Activated T-cell treated with anti-CD3 and anti-CD28 coated beads, Interleukin-2, amount 50 U/mL, for 1 hour (primary cell): Measurements from ENCODE around the gene KCNK10.
"Not testable (repeated sequence)": the region's sequence is repeated elsewhere in the genome, so short reads cannot be mapped to it uniquely, and the experiment has no call there.

Experiments
- DNase-seq: peaks from one replicate; pipeline ENCODE4 v3.0.0-alpha.2; 2020

The KCNK10 gene

DNA sequence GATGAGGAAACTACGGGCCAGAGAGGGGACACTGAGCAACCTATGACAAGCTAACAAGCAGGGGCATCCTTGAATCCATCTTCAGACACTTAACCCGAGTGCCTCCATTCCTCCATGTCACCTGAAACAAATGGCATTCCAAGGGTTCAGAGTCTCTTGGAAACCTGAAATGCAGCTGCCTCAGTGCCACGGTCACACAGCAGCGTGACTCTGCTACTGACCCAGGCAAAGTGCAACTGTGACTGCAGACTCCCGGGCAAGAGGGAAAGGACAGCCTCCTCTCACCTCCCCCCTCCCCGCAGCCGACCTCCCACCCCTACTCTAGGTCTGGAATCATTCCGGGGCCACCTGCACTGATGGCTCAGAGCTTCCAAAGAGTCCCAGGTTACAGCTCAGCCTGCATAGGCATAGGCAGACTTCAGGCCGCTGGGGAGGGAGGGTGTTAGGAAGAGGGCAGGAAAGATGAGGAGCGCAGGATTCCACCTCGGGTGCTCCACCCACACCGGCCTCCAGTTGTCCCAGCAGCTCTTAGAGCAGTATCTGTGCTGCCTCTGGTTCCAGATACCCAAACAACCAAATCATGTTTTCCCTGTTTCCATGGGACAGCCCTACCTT, 53.2 kb downstream of the KCNK10 start:
- DNase-seq, result no peak

DNA sequence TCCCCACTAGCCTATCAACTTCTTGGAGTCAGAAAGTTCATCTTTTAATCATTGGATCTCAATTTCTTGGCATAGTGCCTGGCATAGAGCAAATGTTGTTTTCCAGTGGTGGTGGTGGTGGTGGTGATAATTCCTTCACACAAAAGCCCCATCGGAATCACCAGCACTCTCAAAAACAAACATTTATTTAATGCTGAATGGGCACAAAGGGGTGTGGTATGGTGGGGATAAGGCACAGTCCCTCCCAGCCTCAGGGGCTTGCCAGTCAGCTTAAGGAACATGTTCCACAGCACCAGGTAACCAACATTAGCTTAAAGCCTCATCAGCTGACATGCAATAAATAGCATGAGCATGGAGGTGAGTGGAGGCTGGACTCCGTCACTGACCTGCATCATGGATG, 56.6 kb downstream of the KCNK10 start:
- DNase-seq, result no peak

- no peak for DNase-seq
These were observed 59.0 kb downstream of the KCNK10 start for GRCh38 chr14:88264116-88264515.

- not testable (repeated sequence) for DNase-seq
These were observed 61.8 kb downstream of the KCNK10 start for GRCh38 chr14:88261302-88261701.

- no peak for DNase-seq
These were observed 65.0 kb downstream of the KCNK10 start for GRCh38 chr14:88258021-88258420.

DNA sequence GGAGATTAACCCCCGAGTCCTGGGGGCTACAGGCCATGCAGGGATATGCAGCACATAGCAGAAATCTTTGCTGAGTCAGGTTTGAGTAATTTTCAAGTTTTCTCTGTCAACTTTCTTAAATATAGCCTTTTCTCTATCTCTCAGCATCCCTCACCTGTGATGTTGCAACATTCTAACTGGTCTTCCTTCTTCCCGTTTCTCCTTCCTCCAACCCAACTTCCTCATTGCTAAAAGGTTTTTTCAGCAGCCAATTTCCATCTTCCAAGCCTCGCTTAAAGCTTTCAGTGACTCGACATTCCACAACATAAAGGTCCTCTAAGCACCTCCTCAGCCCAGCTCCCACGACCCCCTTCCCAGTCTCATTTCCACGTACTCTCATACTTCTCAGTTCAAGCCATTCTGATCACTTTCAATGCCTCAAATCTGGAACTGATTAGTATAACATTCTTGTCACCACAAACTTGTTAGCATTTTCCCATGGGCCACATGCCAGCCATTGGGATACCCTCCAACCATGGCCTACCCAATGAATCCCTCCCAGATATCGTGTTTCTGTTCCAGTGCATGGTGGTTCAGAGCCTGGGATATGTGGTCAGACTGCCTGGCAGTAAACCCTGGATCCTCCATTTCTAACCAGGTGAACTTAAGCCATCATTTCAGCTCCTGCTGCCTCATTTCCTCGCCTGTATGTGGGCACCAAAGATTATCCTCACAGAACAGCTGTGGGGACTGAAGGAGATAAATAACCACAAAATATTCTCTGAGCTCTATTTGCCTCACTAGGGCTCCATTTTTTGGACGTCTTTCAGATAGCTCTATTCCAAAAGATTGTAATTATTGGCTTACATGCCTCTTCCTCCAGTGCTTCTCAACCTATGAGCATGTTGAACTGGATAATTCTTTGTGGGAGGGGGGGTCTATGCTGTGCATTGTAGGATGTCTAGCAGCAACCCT, 65.8 kb downstream of the KCNK10 start:
- no peak for DNase-seq

DNA sequence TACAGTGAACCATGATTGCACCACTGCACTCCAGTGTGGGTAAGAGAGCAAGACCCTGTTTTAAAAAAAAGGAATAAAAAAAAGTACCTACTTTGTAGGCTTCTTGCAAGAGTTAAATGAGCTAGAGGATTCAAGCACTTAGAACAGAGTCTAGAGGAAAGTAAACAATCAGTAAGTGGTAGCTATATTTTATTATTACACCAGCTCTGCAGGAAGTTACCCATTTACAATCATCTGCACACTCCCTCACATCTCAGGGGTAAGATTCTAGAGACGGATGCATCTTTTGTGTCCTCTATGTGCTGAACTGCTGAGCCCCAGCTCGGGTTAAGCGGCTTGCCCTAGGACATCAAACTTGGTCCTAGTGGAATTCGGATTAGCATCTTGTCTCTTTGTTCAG, 67.3 kb downstream of the KCNK10 start:
- DNase-seq, result no peak

GRCh38 chr14:88255196-88255595, 67.9 kb downstream of the KCNK10 start:
- DNase-seq, result no peak

DNA sequence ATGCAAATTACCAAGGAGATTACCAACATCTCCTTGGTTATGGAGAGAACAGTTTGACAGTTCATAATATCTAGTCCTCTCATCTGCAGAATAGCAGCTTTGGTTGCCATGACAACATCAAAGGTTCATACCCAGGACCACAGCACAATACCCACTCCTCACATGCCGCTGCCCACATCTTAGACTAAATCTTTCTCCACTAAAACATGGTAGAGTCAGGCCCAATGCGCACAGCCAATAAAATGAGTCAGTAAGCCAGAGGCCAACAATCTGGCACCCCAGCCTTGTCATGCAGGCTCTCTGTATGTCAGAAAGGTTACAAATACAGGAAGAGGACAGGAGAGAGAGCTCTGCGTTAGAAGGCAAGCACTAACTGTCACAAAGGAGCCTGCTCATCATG, 70.6 kb downstream of the KCNK10 start:
- DNase-seq, result no peak

DNA sequence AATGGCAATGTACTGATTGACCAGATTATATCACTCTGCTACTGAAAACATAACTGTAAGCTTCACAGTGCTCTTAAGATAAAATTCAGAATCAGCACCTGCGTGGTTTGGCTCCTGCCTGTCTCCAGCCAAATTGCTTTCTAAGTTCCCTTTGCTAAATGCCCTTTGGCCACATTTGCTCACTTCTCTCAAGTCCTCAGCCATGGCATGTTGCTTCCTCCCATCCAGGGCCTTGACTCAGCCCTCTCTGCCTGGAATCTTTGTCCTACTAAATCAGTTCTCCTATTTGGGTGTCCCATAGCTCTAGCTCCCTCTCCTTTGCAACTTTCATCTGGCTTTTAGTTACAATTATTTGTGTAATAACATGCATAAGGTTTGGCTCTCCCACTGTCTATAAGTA, 71.4 kb downstream of the KCNK10 start:
- no peak for DNase-seq

DNA sequence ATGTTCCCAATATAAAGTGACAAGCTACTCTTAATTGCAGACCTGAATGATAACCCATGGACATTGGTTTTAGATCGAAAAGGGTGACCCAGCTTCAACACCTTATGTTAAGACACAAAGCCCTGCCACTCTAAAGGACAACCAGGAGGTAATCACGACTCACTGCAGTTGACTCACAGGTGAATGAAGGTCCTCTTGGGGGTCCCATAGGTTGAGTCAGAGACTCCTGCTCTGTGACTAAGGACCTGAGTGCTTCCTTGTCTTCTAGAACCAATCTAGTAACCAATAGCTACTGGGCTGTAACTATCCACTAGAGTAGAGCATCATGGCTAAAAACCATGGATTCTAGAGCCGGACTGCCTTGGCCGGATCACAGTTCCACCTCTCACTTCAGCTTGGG, 73.8 kb downstream of the KCNK10 start:
- no peak for DNase-seq

GRCh38 chr14:88248606-88249005, 74.5 kb downstream of the KCNK10 start:
- no peak for DNase-seq

- DNase-seq, result no peak
These were observed 75.8 kb downstream of the KCNK10 start for GRCh38 chr14:88247228-88247627.

DNA sequence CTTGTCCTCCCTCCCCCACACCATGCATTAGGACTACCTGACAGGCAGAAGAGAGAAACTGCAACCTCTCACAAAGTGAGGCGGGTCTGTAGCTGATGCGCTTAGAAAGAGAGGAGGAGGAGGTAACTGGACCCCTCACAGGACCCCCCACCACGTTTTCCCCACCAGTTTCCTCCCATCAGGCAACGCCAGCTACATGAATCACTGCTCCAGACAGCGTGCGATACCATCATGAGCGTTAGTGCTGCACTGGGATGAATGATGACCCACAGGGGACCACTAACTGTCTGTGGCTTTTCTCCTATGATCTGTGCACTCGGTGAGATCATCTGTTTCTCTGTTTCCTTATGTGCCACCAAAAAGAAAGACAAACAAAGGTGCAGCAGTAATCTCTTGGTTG, 77.7 kb downstream of the KCNK10 start:
- DNase-seq, result no peak

DNA sequence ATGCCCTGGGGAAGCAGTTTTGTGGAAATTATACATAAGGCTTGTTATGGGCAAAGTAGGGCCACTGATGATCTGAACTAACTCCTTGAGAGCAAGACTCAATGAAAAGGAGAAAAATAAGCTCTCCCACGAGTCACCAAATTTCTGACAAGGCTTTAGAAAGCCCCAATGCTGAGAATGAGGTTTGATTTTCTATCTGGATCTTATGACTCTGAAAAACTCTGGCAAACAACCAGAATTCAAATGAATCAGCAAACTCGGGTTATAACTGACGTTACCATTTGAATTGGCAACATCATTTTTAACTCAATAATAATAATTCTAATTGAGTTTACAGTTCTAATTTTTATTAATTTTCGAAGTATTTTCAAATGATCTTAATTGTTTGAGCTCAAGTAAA, 79.1 kb downstream of the KCNK10 start:
- DNase-seq, result no peak

- no peak for DNase-seq
These were observed 80.6 kb downstream of the KCNK10 start for GRCh38 chr14:88242446-88242845.

GRCh38 chr14:88241810-88242209, 81.3 kb downstream of the KCNK10 start:
- no peak for DNase-seq

DNA sequence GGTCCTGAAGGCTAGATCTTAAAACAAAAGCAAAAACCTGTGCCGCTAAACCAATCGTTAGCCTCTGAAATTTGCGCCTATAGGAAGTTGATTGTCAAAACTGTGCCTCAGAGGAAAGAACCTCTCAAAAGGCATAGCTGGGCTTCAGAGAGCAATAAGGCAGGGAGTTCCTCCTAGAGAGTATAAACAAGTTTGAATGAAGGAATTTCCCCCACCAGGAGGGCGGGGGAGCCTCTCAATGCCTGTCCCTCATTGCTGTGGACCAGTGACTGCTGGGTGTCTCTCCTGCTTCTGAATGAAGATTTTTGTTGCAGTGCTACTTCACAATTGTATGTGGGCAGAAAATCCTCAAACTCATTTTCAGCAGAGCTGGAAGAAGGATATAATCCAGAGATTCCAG, 88.6 kb downstream of the KCNK10 start:
- no peak for DNase-seq

DNA sequence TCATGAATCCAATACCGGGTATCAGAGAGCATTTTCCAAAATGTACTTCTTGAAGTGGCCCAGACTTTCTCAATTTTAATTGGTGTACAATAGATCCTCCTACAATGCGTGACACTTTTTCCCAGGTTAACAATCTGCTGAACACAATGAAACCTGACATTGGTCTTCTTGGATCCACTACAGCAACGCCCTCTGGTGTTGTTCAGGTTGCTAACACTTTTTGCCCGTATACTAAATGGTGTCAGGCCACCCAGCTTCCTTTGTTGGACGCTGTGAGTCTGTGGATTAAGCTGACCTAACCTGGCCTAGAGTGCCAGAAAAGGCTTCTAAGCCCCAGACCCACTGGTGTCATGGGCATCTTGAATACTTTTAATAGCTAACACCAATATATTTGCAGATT, 89.2 kb downstream of the KCNK10 start:
- no peak for DNase-seq

- no peak for DNase-seq
These were observed 90.3 kb downstream of the KCNK10 start for GRCh38 chr14:88232771-88233170.

- no peak for DNase-seq
These were observed 91.5 kb downstream of the KCNK10 start for GRCh38 chr14:88231603-88232002.

- DNase-seq, result no peak
These were observed 93.6 kb downstream of the KCNK10 start for GRCh38 chr14:88229428-88229827.

DNA sequence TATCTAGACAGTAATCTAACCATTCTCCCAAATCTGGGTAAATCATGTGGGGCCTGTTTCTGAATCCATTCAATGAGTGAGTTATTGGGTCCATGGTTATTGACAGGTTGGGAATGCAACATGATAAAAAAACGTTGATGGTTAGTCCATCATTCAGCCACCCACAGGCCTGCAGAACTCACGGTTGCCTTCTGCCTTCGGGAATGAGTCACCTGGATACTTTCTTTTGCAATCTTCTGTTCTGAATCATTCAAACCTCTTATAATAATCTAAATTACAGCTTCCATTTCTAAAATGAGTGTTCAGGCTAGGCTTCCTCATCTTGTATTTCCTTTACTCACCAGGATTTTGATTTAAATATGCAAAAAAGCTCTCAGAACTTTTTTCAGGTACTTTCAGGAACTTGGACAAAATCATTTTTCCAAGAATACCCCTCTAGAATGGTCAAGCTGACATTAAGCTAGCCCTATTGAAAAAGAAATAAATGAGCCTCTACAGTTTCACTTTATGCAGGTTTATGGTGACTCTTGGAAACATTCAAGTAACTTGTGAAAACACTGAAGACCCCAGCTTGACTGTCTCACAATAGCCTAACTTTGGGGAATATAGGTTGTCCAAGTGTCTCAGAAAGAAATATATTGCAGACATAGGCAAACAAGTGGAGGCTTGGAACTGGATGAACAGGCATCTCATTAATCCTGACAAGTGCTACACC, 94.4 kb downstream of the KCNK10 start:
- DNase-seq, result no peak

DNA sequence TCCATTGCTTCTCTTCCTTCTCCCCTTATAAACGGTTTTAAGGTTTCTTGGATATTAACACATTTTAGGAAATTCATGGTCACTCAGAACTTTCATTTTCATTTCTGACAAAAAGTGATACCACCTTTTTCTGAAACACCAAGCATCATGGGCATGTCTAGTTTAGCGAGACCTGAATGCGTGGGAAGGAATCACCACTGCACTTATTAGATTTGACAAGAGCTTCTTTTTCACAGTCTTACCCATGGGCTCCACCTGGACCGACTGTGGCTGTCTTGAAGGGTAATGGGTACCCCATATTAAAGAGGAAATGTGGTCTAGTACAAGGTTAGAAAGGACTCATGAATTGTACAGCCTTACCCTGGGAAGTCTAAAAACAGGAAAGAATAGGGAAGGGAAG, 95.4 kb downstream of the KCNK10 start:
- DNase-seq, result no peak
